LNCAP (cell line): ENCODE results near the gene SRP14.

Experiments used
- CTCF ChIP-seq: fragments of 450-650 bp; IDR thresholded peaks from 2 replicates; pipeline ENCODE4 v1.5.1; 2017; ENCODE audit warnings: mild to moderate bottlenecking

Gene SRP14

DNA sequence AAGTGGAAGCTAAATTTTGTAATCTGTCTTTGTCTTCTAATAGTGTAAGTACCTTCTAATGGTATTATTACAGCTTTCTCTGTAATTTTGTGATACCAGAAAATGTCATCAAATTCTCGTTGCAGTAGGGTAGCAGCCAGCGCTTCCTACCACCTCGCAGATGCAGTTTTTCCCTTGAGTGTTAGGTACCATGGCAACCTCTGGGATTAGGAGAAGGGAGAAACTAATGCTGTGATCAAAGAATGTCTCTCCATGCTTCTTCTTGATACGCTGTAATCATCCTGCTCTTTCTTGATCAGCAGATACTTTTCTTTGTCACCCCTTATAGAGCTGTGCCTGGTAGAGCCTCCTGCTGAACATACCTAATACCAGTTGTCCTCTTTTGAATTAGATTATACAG is 27.7 kb downstream of the SRP14 start:
- TF ChIP-seq CTCF, result no peak

DNA sequence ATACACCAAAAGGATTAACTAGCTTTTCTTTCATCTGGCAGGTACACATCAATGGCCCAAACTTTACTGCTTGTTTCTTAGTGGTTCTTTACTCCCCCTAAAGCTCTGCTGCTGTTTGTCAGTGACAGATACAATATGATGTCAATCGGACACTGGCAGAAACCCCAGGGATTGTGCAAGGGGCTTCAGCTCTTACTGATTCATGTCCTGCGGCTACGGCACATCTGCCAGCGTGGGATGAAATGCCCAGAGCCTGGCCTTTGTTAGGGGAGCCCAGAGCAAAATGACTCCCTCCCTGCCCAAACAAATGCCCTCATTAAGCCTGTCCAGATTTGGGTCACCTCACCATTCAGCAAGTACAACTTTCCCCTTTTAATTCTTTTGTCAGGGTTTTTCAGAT is 28.3 kb downstream of the SRP14 start:
- TF ChIP-seq CTCF, result no peak

GRCh38 chr15:40008061-40008765 is 30.8 kb downstream of the SRP14 start:
- TF ChIP-seq CTCF, result no peak

DNA sequence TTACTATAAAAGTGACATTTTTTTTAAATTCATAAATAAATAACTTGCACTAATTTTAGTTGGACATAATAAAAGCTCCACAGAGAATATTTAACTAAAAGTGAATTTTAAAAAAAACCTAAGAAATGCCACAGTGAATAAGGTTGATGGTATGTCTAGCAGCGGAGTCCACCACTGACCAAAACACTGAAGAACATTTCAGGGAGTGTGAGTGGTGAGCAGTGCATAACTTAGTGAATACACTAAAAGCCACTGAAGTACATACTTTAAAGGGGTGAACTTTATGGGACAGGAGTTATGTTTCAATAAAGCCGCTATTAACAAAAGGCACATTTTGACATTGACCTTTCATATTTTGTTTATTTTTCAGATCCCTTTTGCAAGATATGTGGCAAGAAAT is 32.3 kb downstream of the SRP14 start:
- TF ChIP-seq CTCF, result no peak

- TF ChIP-seq CTCF, result no peak
These were observed 33.0 kb downstream of the SRP14 start for GRCh38 chr15:40006003-40006402.

GRCh38 chr15:40003116-40003916 is 35.7 kb downstream of the SRP14 start:
- TF ChIP-seq CTCF, result no peak

DNA sequence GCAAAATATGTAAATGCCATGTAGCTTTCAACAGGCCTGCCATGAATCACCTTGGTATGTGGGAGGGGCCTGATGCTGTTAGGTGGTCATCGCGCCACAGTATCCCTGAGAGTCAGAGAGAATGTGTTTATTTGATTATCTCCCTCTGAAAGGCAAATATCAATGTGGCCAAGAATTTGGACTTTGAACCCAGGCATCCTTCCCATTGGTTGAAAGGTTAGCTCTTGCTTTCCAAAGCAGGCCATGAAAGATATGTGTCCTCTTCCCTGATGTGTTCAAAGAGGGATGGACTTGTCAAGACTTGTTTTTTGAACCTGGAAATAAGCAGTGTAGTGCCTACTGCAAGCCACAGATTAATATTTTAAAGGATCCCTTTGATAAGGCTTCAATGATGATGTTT is 36.7 kb downstream of the SRP14 start:
- no peak for TF ChIP-seq CTCF
